Measurements from ENCODE around the gene HS6ST1.
A peak's percentile ranks its signal among the peaks of the same experiment; 100 is the strongest.

HS6ST1 gene, protein sequence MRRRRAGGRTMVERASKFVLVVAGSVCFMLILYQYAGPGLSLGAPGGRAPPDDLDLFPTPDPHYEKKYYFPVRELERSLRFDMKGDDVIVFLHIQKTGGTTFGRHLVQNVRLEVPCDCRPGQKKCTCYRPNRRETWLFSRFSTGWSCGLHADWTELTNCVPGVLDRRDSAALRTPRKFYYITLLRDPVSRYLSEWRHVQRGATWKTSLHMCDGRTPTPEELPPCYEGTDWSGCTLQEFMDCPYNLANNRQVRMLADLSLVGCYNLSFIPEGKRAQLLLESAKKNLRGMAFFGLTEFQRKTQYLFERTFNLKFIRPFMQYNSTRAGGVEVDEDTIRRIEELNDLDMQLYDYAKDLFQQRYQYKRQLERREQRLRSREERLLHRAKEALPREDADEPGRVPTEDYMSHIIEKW

DNA sequence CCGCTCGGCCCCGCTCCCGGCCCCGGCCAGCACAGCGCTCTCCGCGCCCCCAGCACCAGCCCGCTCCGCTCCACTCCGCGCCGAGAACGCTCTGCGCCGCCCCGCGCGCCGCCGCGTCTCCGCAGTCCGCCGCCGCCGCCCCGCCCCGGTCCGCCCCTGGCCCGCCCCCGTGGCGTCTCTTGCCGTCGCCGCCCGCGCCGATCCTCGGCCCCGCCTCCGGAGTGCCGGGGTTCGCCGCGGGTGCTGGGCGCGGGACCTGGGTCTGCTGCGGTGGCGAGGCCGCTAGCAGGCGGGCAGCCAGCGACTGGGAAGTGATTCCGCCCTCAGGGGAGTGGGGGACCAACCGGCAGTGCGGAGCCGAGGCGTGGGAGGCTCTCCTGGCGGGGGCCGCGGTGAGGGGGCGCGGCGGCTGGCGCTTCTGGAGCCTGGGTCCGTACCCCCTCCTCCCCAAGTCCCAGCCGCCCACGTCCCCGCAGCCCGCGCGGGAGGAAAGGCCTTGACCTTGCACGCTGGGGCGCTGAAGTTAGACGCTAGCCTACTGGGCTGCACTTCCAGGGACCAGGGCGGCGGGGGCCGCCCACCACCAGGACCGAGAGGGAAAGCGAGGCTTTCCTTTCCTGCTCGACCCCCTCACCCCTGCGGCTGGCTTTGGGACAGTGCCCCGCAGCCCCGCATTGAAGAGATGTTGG, at the start of gene HS6ST1:
Gene HS6ST1 (minus strand): TSS at position 93 of the 689 bp plus-strand sequence. CDS start 305 bp downstream, outside the sequence.
- peak; percentile 71 for DNase-seq

DNA sequence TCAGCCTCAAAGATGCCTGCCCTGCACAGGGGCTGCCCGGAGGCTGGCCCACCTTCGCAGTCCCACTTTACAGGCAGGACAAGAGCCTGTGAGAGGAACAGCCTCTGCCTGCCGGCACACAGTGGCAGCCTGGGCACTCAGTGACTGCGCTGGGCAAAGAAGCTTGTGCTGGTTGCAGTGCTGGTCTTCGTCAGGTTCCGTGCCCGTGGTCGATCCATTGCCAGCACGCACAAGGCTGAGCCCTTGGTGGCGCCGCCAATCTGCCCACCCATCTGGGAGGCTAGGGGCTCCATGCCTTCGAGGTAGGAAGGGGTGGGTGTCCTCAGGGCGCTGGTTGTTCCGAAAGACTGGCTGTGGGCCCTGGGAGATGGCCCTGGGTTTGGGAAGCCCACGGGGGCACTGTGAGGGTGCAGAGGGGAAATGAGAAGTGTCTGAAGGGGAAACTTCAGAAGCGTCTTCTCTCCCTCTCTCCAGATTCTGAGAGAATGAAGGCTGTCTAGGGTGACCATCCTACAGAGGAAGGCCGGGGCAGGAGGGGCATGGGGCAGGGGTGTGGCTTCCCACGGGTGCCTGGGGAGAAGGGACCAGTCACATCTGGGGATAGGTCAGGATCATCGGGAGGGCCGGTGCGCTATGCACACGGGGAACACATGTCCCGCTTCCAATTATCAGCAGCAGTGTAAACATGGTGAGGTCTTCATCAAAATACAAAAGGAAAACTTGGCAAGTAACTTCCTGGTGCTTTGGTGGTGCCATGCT, 49.1 kb upstream of the HS6ST1 start:
- no peak for DNase-seq

DNA sequence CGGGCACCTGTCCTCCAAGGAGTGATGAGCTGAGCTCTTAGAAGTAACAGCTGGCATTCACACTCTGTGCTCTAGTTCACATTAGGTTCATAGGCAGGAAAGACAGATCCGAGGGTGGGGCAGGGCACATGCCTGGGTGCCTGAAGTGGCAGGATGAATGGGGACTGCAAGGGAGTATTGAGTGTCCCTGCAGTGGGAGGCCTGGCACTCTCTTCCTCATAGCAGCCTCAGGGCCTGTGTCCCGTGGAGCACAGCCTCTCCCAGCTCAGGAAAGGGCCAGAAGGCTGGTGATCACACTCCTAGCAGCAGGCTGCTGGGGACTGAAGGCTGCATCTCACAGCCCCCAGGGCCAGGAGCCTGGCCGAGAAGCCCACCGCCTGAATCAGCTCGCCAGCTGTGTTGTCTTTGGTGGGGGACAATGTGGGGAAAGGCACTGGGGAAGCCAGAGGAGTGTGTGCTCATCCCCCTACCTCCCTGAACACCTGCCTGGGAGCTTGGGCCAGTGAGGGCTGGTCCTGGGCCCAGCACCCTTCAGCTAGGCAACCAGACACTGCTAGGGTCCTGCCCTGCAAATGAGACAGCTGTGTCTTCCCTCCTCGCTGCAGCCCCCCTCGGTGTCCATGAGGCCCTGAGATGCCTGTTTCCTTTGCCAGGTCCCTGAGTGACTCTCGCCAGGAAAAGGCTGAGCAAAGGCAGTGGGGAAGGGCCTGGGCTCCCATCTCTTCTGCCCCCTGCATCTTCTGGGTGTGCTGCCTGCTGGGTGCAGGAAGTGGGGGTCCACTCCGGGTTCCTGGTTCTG, 48.2 kb upstream of the HS6ST1 start:
- DNase-seq = no peak

DNA sequence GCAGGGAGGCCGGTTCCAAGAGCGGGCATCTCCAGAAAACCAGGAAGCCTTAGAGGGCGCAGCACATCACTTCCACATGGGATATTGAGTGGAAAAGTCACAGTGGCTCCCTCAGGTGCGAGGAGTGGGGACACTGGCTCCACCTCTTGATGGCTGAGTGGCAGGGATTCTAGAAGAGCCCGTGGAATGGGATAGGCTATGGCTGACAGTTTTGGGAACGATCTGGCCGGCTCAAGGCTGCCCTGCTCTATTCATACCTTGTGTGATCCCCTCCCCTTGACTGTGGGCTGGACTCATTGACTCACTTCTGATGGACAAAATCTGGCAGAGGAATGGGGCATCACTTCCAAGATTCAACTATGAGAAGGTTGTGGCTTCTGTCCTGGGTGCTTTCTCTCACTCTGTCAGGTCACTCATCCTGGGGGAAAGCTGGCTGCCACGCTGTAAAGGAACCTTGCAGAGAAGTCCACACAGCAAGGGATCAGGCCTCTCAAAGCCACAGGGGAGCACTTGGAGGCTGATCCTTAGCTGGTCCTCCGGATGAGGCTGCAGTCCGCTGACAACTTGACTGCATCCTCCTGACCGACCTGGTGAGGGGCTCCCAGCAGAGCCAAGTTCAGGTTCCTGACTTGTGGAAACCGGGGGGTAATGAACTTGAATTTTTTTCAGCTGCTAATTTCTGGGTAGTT, 46.7 kb upstream of the HS6ST1 start:
- no peak for DNase-seq

DNA sequence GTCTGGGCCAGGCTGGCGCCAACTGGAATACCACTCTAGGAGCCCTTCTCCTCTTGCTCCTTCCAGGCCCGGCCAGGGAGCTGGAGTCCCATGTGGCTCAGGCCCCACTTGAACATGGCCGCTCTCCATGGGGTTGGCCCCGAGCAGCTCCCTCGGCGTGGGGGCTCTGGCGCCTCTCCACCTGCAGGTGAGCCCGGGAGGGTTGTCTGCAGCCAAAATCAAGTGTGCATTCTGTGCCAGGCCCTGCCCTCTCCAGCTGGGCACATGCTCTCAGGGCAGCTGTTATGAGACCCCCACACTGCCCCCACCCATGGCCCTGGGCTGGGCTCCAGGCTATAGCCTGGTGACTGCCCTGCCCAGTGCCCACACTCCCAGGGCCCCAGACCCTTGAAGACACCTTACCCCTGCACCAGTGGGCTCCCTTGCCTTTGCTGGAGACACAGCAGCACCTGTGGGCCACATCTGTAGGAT, 45.8 kb upstream of the HS6ST1 start:
- no peak for DNase-seq

DNA sequence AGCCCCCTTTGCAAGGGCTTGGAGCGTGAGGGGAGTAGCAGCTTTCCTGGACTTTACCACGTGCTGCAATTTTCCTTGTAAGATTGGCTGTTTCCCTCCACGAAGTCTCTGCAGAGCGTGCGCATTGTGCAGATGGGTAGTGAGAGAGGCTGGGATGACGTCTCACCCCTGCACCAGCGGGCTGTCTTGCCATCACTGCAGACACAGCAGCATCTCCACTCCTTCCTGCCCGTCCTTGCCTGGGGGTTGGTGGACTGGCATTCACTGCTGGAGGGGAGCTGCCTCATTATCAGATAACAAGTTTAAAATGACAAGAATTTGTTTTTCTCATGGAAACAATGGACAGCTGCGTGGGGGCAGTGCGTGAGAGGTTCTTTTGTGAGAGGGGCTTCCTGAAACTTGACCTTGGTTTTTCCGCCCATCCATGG, 45.3 kb upstream of the HS6ST1 start:
- no peak for DNase-seq

DNA sequence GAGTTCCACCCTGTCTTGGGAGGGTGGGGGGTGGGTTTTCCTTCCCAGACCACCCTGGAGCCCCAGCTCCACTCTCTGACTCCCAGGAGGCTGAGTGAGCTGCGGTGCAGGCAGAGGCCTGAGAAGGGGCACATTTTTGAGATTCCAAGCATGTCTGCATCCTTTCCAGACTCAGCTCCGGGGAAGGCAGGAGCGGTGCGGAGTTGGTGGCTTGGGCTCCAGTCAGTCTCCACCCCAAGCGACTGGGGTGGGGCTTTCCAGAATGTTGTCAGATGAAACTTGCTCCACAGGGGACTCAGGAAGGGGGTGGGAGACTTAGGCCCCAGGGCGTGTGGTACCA, 44.2 kb upstream of the HS6ST1 start:
- no peak for DNase-seq

DNA sequence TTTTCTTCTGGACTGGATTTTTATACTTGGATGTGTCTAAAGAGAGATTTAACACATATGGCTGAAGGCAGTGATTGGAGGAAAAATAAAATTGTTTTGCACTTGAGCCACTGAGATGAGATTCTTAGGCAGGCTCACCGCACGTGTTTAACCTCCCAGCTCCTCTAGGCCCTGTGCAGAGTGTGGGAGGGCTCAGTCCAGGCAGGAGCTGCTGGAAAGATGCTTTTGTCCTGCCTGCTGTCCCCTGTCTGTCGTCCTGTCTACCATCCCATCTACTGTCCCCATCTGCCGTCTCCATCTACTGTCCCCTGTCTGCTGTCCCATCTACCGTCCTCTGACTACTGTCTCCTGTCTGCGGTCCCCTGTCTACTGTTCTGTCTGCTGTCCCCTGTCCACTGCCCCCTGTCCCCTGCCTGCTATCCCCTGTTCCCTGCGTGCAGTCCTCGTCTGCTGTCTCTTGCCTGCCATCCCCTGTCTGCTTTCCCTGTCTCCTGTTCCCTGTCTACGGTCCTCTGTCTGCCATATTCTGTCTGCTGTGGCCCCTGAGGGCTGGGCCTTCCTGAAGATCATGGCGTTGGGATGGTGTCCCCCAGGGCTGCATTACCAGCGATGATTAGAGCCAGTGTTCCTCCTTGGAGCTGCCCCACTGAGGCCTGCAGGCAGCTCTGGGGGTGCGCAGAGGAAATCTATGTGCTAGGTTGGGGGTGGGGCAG, 43.7 kb upstream of the HS6ST1 start:
- no peak for DNase-seq

DNA sequence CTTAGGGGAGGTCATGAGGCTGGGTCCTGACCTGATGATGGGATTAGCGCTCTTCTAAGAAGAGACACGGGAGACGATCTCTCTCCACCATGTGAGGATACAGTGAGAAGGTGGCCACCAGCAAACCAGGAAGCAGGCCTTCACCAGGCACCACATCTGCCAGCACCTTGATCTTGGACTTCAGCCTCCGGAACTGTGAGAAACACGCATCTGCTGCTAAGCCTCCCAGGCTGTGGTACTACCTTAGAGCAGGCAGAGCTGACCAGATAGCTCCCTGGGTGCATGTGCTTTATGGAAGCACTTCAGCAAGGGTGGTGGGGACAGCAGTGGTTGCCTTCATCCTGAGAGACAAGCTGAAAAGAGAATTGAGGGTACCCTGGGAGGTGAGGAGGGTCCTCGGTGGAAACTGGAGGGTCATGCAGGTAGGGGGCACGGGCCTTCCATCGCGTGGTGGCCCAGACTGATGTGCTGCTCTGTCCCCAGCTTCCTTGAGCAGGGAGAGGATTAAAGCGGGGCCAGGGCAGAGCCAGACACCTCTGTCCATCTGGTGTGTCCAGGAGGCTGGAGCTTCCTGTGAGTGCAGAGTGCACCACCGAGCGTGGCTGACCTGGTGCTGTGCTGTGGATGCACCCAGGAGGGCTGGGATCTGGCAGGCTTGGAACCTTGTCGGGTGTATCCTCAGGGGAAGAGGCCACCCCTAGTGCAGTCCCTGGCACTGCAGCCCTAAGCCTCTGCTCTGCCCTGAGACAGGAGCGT, 42.9 kb upstream of the HS6ST1 start:
- no peak for DNase-seq

DNA sequence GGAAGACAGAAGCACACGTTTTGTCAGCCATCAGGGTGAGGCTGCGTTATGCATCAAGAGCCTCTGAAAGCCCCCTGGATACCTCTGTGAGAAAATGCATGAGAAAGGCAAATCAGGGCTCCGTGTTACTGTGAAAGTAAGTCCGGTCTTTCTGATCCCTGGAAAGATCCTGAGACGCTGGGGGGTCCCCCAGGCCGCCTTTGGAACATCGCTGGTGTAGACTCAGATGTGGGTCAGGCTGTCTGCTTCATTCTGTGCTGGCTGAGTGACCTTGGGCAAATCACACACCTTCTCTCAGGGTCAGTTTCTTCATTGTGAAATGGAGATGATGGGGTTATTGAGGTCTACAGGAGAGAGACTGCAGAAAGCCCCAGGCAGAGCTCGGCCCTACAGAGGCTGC, 42.0 kb upstream of the HS6ST1 start:
- DNase-seq = no peak

DNA sequence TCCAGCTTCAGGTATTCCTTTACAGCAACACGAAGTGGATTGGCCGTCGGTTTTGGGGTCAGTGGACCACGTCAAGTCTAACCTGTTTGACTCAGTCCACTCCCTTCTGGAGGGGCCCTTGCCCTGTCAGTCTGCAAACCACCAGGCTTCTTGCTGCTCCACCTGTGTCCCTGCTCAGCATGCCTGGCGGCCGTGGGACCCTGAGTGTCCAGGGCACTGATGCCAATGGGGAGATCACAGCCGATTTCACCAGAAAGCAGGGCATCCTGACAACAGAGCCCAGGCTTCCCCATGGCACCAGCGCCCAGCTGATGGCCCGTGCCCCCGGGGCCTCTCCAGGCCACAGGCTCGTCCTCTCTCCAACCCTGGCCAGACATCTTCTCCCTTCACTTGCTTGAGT, 41.2 kb upstream of the HS6ST1 start:
- no peak for DNase-seq

DNA sequence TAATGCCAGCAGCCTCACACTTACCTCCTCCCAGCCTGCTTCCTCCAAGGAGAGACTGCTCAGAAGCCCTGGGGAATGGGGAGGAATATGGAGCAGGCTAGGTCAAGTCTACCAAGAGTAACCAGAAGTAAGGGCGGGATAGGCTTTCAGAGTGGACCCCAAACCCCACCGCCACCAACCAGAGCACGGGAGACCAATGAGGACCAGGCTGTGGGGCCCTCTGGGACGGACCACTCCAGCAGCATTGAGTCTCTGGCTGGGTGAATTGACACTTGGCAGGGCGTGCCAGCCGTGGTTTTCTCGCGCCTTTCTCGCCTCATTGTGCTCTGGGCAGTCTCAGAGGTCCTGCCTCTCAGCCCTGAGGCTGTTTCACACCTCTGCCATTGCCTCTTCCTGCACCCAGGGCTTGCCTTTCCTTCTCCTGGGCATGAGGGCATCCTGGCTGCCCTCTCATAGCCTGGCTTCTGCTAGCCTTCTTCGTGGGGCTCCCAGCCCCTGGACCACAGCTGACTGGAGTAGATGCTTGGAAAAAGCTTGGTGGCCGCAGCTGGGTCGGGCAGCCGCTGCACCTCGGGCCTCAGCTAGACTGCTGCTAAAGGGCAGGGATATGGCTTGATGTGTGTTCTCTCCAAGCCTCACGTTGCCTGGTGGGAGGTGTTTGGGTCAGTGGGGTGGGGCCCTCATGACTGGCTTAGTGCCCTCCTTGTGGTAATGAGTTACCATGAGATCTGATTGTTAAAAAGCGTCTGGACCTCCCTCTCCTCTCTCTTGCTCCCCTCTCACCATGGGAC, 40.5 kb upstream of the HS6ST1 start:
- no peak for DNase-seq

DNA sequence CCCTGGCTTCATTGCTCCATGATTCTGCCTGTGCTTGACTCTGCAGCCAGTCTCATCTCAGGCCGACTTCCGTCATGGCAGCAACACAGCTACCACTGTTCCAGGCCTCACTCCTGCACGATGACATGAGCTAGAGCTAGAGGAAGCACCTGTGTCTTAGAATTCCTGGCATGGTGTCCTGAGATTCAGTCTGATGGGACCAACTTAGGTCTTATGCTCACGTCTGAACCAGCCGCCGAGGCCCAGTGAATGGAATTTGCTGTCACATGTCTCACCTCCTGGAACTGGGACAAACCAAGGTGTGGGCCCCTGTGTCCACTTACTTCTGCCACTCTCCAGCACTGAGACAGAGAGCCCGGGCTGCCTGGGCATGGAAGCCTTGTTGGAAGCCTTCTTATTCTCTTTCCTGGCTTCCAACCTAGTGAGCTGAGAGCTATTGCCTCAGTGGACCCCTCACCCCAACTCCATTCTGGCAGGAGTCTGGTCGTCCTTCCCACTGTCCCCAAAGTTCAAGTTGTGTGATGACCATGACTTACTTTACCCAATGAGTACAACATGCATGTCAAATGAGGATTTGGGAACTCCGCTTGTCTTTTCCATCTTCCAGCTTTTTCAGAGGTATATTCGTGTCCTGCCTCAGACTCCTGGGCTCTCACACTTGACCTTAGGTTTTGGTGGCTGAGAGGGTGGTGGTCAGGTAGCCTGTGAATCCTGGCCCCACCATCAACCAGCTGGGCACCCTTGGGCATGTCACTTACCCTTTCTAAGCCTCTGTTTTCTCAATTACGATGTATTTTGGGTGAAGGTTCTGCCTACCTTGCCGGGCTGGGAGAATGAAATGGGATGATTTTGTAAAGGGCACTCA, 39.1 kb upstream of the HS6ST1 start:
- DNase-seq = no peak

DNA sequence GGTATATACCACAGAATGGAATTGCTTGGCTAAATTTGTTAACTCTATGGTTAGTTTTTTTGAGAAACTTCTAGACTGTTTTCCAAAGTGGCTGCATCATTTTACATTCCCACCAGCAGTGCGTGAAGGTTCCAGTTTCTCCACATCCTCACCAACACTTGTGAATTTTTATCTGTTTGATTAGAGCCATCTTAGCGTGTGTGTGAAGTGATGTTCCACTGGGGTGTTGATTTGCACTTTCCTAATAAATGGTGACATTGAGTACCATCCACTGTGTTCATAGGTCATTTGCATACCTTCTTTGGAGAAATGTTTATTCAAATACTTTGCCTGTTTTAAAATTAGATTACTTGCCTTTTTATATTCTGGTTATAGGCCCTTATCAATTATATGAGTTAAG, 37.5 kb upstream of the HS6ST1 start:
- DNase-seq = no peak

DNA sequence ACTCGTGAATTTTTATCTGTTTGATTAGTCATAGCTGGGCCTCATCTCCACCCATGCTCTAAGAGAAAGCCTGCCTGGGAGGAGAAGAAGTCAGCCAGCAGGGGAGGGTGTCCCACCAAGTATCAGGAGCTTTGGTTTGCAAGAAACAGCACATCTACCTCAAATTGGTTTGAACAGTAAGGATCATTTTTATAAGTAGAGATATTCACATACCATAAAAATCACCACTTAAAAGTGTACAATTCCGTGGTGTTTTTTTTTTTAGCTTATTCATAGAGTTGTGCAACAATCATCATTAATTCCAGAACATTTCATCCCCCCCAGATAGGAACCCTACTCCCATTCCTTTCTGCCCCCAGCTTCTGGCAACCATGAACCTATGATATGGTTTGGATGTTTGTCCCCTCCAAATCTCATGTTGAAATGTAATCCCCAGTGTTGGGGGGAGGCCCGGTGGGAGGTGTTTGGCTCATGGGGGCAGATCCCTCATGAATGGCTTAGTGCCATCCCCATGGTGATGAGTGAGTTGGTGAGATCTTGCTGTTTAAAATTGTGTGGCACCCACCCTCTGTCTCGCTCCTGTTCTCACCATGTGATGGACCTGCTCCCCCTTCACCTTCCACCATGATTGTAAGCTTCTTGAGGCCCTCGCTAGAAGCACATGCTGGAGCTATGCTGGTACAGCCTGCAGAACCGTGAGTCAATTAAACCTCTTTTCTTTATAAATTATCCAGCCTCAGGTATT, 36.2 kb upstream of the HS6ST1 start:
- no peak for DNase-seq

DNA sequence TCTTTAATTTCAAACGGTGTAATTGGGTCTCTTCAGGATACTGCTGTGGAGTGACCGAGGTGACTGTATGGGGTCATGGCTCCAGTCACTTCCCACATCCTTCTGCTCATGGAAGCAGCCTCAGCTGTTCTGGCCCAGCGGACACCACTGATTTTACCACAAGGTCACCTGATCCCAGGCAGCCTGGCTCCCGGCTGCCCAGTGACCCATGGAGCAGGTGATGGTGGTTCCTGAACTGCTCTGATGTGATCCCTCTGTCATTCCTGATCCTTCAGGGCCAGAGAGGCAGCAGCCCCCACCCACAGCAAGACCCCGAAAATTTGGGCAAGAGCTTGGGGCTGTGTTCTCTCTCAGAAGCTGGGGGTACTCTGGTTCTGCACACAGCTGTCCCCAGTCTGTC, 35.5 kb upstream of the HS6ST1 start:
- DNase-seq = no peak

DNA sequence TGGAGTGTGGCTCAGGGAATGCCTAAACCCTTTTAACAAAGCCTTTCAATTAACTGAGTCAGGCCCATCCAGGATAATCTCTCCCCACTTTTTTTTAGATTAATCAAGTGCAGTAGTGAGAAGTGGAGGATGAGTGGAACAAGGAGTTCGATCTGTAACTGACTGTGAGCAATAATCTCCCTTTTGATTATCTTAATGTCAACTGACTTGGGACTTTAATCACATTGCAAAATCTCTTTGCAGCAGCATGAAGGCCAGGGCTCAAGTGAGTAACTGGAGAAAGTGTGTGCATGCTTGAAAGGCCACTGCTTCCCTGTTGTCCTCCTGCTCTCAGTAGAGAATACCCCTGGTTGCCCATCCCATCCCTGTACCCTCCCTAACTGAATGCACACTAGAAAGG, 32.1 kb upstream of the HS6ST1 start:
- DNase-seq = no peak

DNA sequence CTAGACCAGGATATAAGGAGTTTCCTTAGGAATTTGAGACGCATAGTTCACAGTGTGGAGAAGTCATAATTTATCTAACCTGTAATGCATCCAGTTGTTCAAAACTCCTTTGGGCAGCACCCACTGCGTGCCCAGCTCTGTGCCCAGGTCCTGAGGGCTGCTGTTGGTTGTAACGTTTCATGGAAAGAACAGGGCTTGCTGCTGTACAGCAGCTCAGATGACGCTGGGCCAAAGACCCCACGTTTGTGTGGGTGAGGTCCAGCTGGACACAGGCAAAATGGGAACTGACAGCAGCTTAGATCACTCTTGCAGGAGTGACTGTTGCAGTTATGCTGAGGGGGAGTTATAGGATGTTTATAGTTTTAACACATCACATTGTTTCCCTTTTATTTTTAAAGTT, 30.0 kb upstream of the HS6ST1 start:
- DNase-seq = no peak
